K562 (cell line): ENCODE measurements around the gene CIAPIN1.

Experiments used
- CTCF ChIP-seq, 3 experiments: IDR thresholded peaks in 2 of 3; conservative IDR thresholded peaks in 1 of 3; 2 replicates each; pipeline ENCODE4 v1.5.1; 2011 to 2012; ENCODE audit warnings: low read length in 3 of 3, mild to moderate bottlenecking in 3 of 3, control low read depth in 2 of 3, improper control_type of control experiment in 1 of 3, inconsistent platforms in 1 of 3, low read depth in 1 of 3, mixed read lengths in 1 of 3, moderate library complexity in 1 of 3; ENCODE audit not compliant: insufficient read depth in 2 of 3
- HNRNPH1 ChIP-seq: fragments of 200-400 bp; formaldehyde crosslinking; optimal IDR thresholded peaks from 2 replicates; pipeline ENCODE3; 2017; ENCODE audit warnings: low read depth, mild to moderate bottlenecking, low read length, moderate library complexity
- KDM5B ChIP-seq: fragments of 200-600 bp; sonication (generic); IDR thresholded peaks from 2 replicates; pipeline ENCODE4 v1.6.1; 2012; ENCODE audit warnings: low read depth, mild to moderate bottlenecking, moderate library complexity, low read length, control low read depth, inconsistent platforms; ENCODE audit not compliant: insufficient replicate concordance
- KLF16 ChIP-seq: IDR thresholded peaks from 2 replicates; pipeline ENCODE4 v1.6.1; 2016; ENCODE audit warnings: antibody characterized with exemption
- RBBP5 ChIP-seq: fragments of 200-600 bp; sonication (generic); IDR thresholded peaks from 2 replicates; pipeline ENCODE4 v1.6.1; 2012; ENCODE audit warnings: borderline replicate concordance, mild to moderate bottlenecking, low read length, control low read depth, inconsistent platforms; ENCODE audit not compliant: insufficient read depth, poor library complexity, severe bottlenecking
- SREBF2 ChIP-seq: sonication (generic); formaldehyde crosslinking; IDR thresholded peaks from 2 replicates; pipeline ENCODE4 v1.4.0; 2020; ENCODE audit warnings: mild to moderate bottlenecking, missing genetic modification reagents
- TBL1XR1 ChIP-seq, 2 experiments: IDR thresholded peaks; 2 replicates each; pipeline ENCODE4 v1.6.1; 2012; ENCODE audit warnings: improper control_type of control experiment in 2 of 2, low read length in 2 of 2, mild to moderate bottlenecking in 1 of 2
- U2AF1 ChIP-seq: fragments of 200-400 bp; formaldehyde crosslinking; optimal IDR thresholded peaks from 2 replicates; pipeline ENCODE3; 2017; ENCODE audit warnings: mild to moderate bottlenecking, low read depth, low read length, moderate library complexity
- ZFPM2 ChIP-seq: fragments of 250-450 bp; sonication (Bioruptor Pico); IDR thresholded peaks from 2 replicates; pipeline ENCODE4 v1.5.1; 2022; ENCODE audit warnings: mild to moderate bottlenecking
- ZNF263 ChIP-seq: sonication (generic); formaldehyde crosslinking; IDR thresholded peaks from 2 replicates; pipeline ENCODE4 v1.8.0; 2022; ENCODE audit warnings: mild to moderate bottlenecking, missing genetic modification reagents, borderline replicate concordance

- no peak for TF ChIP-seq RBBP5
- TF ChIP-seq ZNF263 (CRISPR knock-in tag) = no peak
- peak; percentile 66 for TF ChIP-seq KLF16
- peak; percentile 84 to 93 (median 93) for TF ChIP-seq CTCF (IDR thresholded peaks at IDR 0.05 in 2 of 3, conservative IDR thresholded peaks at IDR 0.05 in 1 of 3; ENCODE audit: insufficient read depth in 2 of 3, low read depth in 1 of 3, low read length in 3 of 3)
- no peak for TF ChIP-seq ZFPM2 (CRISPR knock-in tag)
- no peak for TF ChIP-seq HNRNPH1
- TF ChIP-seq SREBF2 = no peak
- TF ChIP-seq KDM5B = no peak
- no peak for TF ChIP-seq U2AF1
- TF ChIP-seq TBL1XR1 (IDR thresholded peaks at IDR 0.05; ENCODE audit: low read length in 2 of 2) = no peak
These were observed 24.9 kb downstream of the CIAPIN1 start for GRCh38 chr16:57422026-57422944.
